Endodermal cell (in vitro differentiated cells): ENCODE data around the gene PROSER2. TPM values are rescaled to one million over a fixed set of nuclear protein-coding genes. Genes with fewer than 3 reads are reported as not detected.

Experiments
- DNase-seq: peaks from one replicate; pipeline ENCODE4 v3.0.0-alpha.2; 2017
- H3K27ac ChIP-seq: 2 replicates; pipeline ENCODE4 v1.5.1; 2013; ENCODE audit warnings: mild to moderate bottlenecking, low read depth, low read length, moderate library complexity
- H3K27me3 ChIP-seq: 2 replicates; pipeline ENCODE4 v1.6.1; 2013; ENCODE audit warnings: mild to moderate bottlenecking, low read length, moderate library complexity; ENCODE audit not compliant: insufficient read depth, control insufficient read depth, poor library complexity, severe bottlenecking
- H3K36me3 ChIP-seq: 2 replicates; pipeline ENCODE4 v1.7.0; 2013; ENCODE audit warnings: mild to moderate bottlenecking, low read length, moderate library complexity; ENCODE audit not compliant: control insufficient read depth, insufficient read depth
- H3K4me1 ChIP-seq: one replicate; pipeline ENCODE4 v1.7.0; 2013; ENCODE audit warnings: low read length; ENCODE audit not compliant: control insufficient read depth, insufficient read depth
- H3K4me3 ChIP-seq: 2 replicates; pipeline ENCODE4 v1.5.1; 2013; ENCODE audit warnings: mild to moderate bottlenecking, low read length, moderate library complexity
- H3K9ac ChIP-seq: 2 replicates; pipeline ENCODE4 v1.6.1; 2013; ENCODE audit warnings: mild to moderate bottlenecking, low read length, moderate library complexity; ENCODE audit not compliant: poor library complexity, severe bottlenecking; ENCODE audit errors: extremely low read depth
- H3K9me3 ChIP-seq: 2 replicates; pipeline ENCODE4 v1.6.1; 2013; ENCODE audit warnings: mild to moderate bottlenecking, low read length, moderate library complexity; ENCODE audit not compliant: control insufficient read depth
- H3K27ac Mint-ChIP-seq: 2 replicates; pipeline ENCODE4 v1.8.0; 2020; ENCODE audit warnings: mixed read lengths
- H3K27me3 Mint-ChIP-seq: 2 replicates; pipeline ENCODE4 v1.8.0; 2021; ENCODE audit warnings: mild to moderate bottlenecking, mixed read lengths; ENCODE audit not compliant: insufficient read depth
- H3K36me3 Mint-ChIP-seq: 2 replicates; pipeline ENCODE4 v1.8.0; 2020; ENCODE audit warnings: low read depth, mixed read lengths
- H3K4me1 Mint-ChIP-seq: 2 replicates; pipeline ENCODE4 v1.8.0; 2020; ENCODE audit warnings: mixed read lengths
- H3K4me3 Mint-ChIP-seq: 2 replicates; pipeline ENCODE4 v1.8.0; 2020; ENCODE audit warnings: mild to moderate bottlenecking, moderate library complexity, mixed read lengths
- H3K9me3 Mint-ChIP-seq: 2 replicates; pipeline ENCODE4 v1.8.0; 2020; ENCODE audit warnings: mild to moderate bottlenecking, mixed read lengths
- WGBS, 2 experiments: methylation state at CpG; one replicate each; pipeline versions ENCODE4 v1.1.5 to v1.1.7; 2013; ENCODE audit warnings: missing lambda C conversion rate in 2 of 2, mixed read lengths in 1 of 2; ENCODE audit not compliant: insufficient coverage in 1 of 2, insufficient read length in 1 of 2; 5-methylcytosine and 5-hydroxymethylcytosine counted together
- total RNA-seq, 2 donors: library from RNA; stranded (reverse); fragmentation: NEBNext Ultra II Directional in 1 of 2; extraction: Animal tissue kit (Norgen Biotek cat#: 25700) in 1 of 2; gene quantifications; 2 replicates in 1 of 2; 3 replicates in 1 of 2; pipeline ENCODE4 v1.2.1, GENCODE V29; 2021
- TF ChIP-seq, protein P1 (sequence below): fragments of 200-600 bp; sonication (generic); conservative IDR thresholded peaks from 2 replicates; pipeline ENCODE4 v1.5.0; 2021; ENCODE audit warnings: antibody characterized with exemption, mild to moderate bottlenecking

PROSER2 gene
- total RNA-seq, 2 donors from 2014 or later, result 13.2 to 18.9 TPM

DNA sequence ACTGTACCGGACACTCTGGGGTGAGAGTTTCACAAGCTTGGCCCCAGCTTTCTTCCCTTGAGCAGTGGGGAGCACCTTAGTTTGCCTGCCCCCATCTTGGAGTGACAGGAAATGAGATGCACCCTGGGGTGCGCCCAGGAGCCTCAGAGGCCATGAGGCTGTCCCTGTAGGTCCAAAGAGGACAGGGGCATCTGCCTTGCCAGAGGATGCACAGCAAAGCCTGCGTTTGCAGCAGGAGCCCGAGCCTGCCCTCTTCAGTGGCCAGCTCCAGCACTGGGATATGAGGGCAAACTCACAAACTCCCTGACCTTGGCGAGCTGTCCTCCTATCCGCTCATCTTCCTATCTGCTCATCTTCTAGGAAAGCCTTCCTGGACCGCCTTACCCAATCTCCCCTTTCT, 79.5 kb downstream of the PROSER2 start:
- no peaks in the 10 kb centered on the region for H3K36me3 ChIP-seq
- H3K9ac ChIP-seq, result no peak overlapping the region
- no peak overlapping the region for H3K4me3 ChIP-seq
- Mint-ChIP-seq H3K27ac (no peak overlapping the region), H3K4me3 (no peak overlapping the region), H3K9me3 (no peaks in the 10 kb centered on the region), H3K27me3 (no peaks in the 10 kb centered on the region), H3K36me3 (no peaks in the 10 kb centered on the region), H3K4me1 (peaks cover 6% of the 10 kb centered on the region)
- no peaks in the 10 kb centered on the region for H3K9me3 ChIP-seq
- H3K4me1 ChIP-seq, result no peaks in the 10 kb centered on the region
- no peaks in the 10 kb centered on the region for H3K27me3 ChIP-seq
- TF ChIP-seq, protein P1, sequence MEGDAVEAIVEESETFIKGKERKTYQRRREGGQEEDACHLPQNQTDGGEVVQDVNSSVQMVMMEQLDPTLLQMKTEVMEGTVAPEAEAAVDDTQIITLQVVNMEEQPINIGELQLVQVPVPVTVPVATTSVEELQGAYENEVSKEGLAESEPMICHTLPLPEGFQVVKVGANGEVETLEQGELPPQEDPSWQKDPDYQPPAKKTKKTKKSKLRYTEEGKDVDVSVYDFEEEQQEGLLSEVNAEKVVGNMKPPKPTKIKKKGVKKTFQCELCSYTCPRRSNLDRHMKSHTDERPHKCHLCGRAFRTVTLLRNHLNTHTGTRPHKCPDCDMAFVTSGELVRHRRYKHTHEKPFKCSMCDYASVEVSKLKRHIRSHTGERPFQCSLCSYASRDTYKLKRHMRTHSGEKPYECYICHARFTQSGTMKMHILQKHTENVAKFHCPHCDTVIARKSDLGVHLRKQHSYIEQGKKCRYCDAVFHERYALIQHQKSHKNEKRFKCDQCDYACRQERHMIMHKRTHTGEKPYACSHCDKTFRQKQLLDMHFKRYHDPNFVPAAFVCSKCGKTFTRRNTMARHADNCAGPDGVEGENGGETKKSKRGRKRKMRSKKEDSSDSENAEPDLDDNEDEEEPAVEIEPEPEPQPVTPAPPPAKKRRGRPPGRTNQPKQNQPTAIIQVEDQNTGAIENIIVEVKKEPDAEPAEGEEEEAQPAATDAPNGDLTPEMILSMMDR, result no peak
- WGBS, 2 experiments, result 93 to 94% methylated on average over 3 to 7 of the region's 7 CpGs
- H3K27ac ChIP-seq, result no peak overlapping the region
- DNase-seq, result peak; percentile 46

DNA sequence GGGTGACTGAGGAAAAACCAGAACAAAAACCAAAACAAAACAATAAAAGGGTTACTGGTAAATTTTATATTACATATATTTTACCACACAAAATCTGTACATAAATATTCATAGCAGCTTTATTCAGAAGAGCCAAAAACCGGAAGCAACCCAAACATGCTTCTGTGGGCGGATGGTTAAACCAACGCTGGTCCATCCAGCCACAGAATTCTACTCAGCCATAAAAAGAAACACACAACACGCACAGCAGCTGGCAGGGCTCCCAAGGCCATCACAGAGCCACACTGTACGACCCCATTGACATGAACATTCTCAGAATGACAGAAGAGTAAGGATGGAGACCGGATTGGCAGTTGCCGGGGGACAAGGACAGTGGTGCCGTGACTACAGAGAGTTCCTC, 83.6 kb downstream of the PROSER2 start:
- Histone ChIP-seq H3K36me3 (no peaks in the 10 kb centered on the region), H3K9ac (no peak overlapping the region), H3K9me3 (no peaks in the 10 kb centered on the region), H3K4me3 (no peak overlapping the region), H3K27ac (no peak overlapping the region), H3K27me3 (no peaks in the 10 kb centered on the region), H3K4me1 (no peaks in the 10 kb centered on the region)
- Mint-ChIP-seq H3K27me3 (no peaks in the 10 kb centered on the region), H3K36me3 (no peaks in the 10 kb centered on the region), H3K4me3 (no peak overlapping the region), H3K9me3 (no peaks in the 10 kb centered on the region), H3K4me1 (peaks cover 3% of the 10 kb centered on the region), H3K27ac (no peak overlapping the region)
- TF ChIP-seq, protein P1, result no peak
- 94 to 100% methylated on average over 5 to 8 of the region's 8 CpGs for WGBS, 2 experiments
- DNase-seq, result no peak

DNA sequence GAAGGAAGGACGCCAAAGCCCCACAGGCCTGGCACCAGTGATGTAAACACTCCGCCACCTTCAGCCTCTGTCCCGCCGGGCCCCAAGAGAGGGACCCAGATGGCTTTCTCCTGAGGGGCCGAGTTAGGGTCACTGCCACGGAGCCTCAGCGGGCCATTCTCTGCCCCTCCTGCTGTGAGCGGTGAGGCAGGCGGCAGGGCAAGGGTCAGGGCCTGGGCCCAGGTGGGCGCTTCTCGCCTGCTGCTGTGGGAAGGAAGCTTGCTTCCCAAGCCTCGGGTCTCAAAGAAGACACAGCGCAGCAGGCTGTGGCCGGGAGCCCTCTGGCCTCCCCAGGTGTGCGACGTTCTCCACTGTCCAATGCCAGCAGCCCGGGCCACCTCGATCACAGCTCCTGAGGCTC, 84.8 kb downstream of the PROSER2 start:
- H3K9ac ChIP-seq, result no peak overlapping the region
- H3K36me3 ChIP-seq, result no peaks in the 10 kb centered on the region
- H3K27me3 ChIP-seq, result no peaks in the 10 kb centered on the region
- H3K4me1 ChIP-seq, result peaks cover 1% of the 10 kb centered on the region
- no peaks in the 10 kb centered on the region for H3K9me3 ChIP-seq
- no peaks in the 10 kb centered on the region for H3K9me3 Mint-ChIP-seq
- TF ChIP-seq, protein P1, result no peak
- DNase-seq, result no peak
- H3K36me3 Mint-ChIP-seq, result no peaks in the 10 kb centered on the region
- H3K4me3 ChIP-seq, result no peak overlapping the region
- no peaks in the 10 kb centered on the region for H3K27me3 Mint-ChIP-seq
- 93 to 94% methylated on average over 15 to 18 of the region's 18 CpGs for WGBS, 2 experiments
- no peak overlapping the region for H3K27ac ChIP-seq
- no peak overlapping the region for H3K27ac Mint-ChIP-seq
- no peak overlapping the region for H3K4me3 Mint-ChIP-seq
- peaks cover 4% of the 10 kb centered on the region for H3K4me1 Mint-ChIP-seq
